IMR-90 (cell line): ENCODE data around the gene INO80B. TPM values are rescaled to one million over a fixed set of nuclear protein-coding genes. Genes with fewer than 3 reads are reported as not detected.
A peak's percentile ranks its signal among the peaks of the same experiment; 100 is the strongest.

ENCODE experiments used
- ATAC-seq: fragments of 200-7000 bp; cut with Tn5 transposase; 2 replicates; pipeline ENCODE4 v1.9.1; 2020; ENCODE audit warnings: low read depth, mild to moderate bottlenecking, moderate library complexity
- BruUV-seq: library from RNA; stranded (reverse); fragments of 400-500 nt; replicated peaks from 2 replicates; lab custom pipeline; 2021; lab: Mats Ljungman, UMichigan
- CTCF ChIA-PET: fragments of 300-600 bp; formaldehyde crosslinking; extraction: SDS; loops from one replicate; lab custom pipeline; 2021; ENCODE audit warnings: antibody characterized with exemption; lab: Yijun Ruan, JAX
- POLR2A ChIA-PET: fragments of 300-600 bp; sonication (Branson Sonifier 250); formaldehyde crosslinking; loops from one replicate; lab custom pipeline; 2022; ENCODE audit warnings: antibody characterized with exemption; ENCODE audit not compliant: unreplicated experiment; lab: Charles Lee
- DNase-seq: peaks from one replicate; pipeline ENCODE4 v3.0.0; 2013
- H2AFZ ChIP-seq: replicated peaks from 2 replicates; pipeline ENCODE3; 2013; ENCODE audit warnings: low read length, mild to moderate bottlenecking; ENCODE audit not compliant: poor library complexity
- H2AK5ac ChIP-seq: 2 replicates; pipeline ENCODE4 v1.6.1; 2013; ENCODE audit warnings: low read depth, low read length, inconsistent platforms
- H2AK9ac ChIP-seq: replicated peaks from 2 replicates; pipeline ENCODE3; 2013; ENCODE audit warnings: mild to moderate bottlenecking, low read depth, low read length, moderate library complexity; ENCODE audit not compliant: poor library complexity
- H2BK120ac ChIP-seq: 2 replicates; pipeline ENCODE4 v1.6.1; 2013; ENCODE audit warnings: low read depth, low read length, inconsistent platforms
- H2BK15ac ChIP-seq: 3 replicates; pipeline ENCODE4 v1.6.1; 2013; ENCODE audit warnings: low read depth, low read length, inconsistent platforms
- H2BK20ac ChIP-seq: 2 replicates; pipeline ENCODE4 v1.6.1; 2013; ENCODE audit warnings: low read depth, mild to moderate bottlenecking, inconsistent platforms, low read length, moderate library complexity
- H2BK5ac ChIP-seq: 2 replicates; pipeline ENCODE4 v1.6.1; 2013; ENCODE audit warnings: mild to moderate bottlenecking, low read depth, low read length, inconsistent platforms; ENCODE audit not compliant: poor library complexity, severe bottlenecking
- H3K14ac ChIP-seq: replicated peaks from 2 replicates; pipeline ENCODE4 v1.6.1; 2013; ENCODE audit warnings: low read depth, low read length, inconsistent platforms
- H3K18ac ChIP-seq: 2 replicates; pipeline ENCODE4 v1.6.1; 2013; ENCODE audit warnings: low read depth, low read length, control low read depth
- H3K23ac ChIP-seq: 2 replicates; pipeline ENCODE4 v1.6.1; 2013; ENCODE audit warnings: low read depth, low read length, inconsistent platforms
- H3K27ac ChIP-seq: 2 replicates; pipeline ENCODE4 v1.5.1; 2013; ENCODE audit warnings: mild to moderate bottlenecking, control low read depth, low read length; ENCODE audit not compliant: insufficient read depth
- H3K27me3 ChIP-seq: 2 replicates; pipeline ENCODE4 v1.6.1; 2013; ENCODE audit warnings: low read length; ENCODE audit not compliant: control insufficient read depth, insufficient read depth
- H3K36me3 ChIP-seq: 2 replicates; pipeline ENCODE4 v1.6.1; 2013; ENCODE audit warnings: low read length, mixed read lengths; ENCODE audit not compliant: control insufficient read depth, insufficient read depth
- H3K4ac ChIP-seq: 2 replicates; pipeline ENCODE4 v1.6.1; 2013; ENCODE audit warnings: low read depth, low read length, inconsistent platforms
- H3K4me1 ChIP-seq: 2 replicates; pipeline ENCODE4 v1.6.1; 2013; ENCODE audit warnings: low read length, mixed read lengths; ENCODE audit not compliant: control insufficient read depth, insufficient read depth
- H3K4me2 ChIP-seq: 2 replicates; pipeline ENCODE4 v1.6.1; 2013; ENCODE audit warnings: low read depth, mild to moderate bottlenecking, control low read depth, low read length, moderate library complexity
- H3K4me3 ChIP-seq: 2 replicates; pipeline ENCODE4 v1.5.1; 2013; ENCODE audit warnings: low read depth, mild to moderate bottlenecking, control low read depth, low read length, moderate library complexity; ENCODE audit not compliant: insufficient read depth
- H3K56ac ChIP-seq: 2 replicates; pipeline ENCODE4 v1.6.1; 2013; ENCODE audit warnings: low read length, inconsistent platforms; ENCODE audit not compliant: insufficient read depth; ENCODE audit errors: extremely low read depth
- H3K79me1 ChIP-seq, 2 experiments: 2 replicates each; pipeline ENCODE4 v1.6.1; 2013; ENCODE audit warnings: low read length in 2 of 2, inconsistent platforms in 1 of 2, low read depth in 1 of 2
- H3K9ac ChIP-seq: 2 replicates; pipeline ENCODE4 v1.6.1; 2013; ENCODE audit warnings: low read depth, low read length, control low read depth
- H3K9me1 ChIP-seq: 2 replicates; pipeline ENCODE4 v1.6.1; 2013; ENCODE audit warnings: low read length, inconsistent platforms; ENCODE audit not compliant: insufficient read depth
- H3K9me3 ChIP-seq: 2 replicates; pipeline ENCODE4 v1.6.1; 2013; ENCODE audit warnings: low read length; ENCODE audit not compliant: control insufficient read depth, insufficient read depth
- H4K20me1 ChIP-seq: 2 replicates; pipeline ENCODE4 v1.6.1; 2013; ENCODE audit warnings: low read length, inconsistent platforms; ENCODE audit not compliant: insufficient read depth
- H4K5ac ChIP-seq: 2 replicates; pipeline ENCODE4 v1.6.1; 2013; ENCODE audit warnings: mild to moderate bottlenecking, low read depth, low read length, control low read depth
- H4K8ac ChIP-seq, 2 experiments: 2 replicates each; pipeline ENCODE4 v1.6.1; 2013; ENCODE audit warnings: low read depth in 2 of 2, low read length in 2 of 2, control low read depth in 1 of 2, inconsistent platforms in 1 of 2
- H4K91ac ChIP-seq: 2 replicates; pipeline ENCODE4 v1.6.1; 2013; ENCODE audit warnings: low read depth, low read length, inconsistent platforms; ENCODE audit not compliant: insufficient read depth
- BHLHE40 ChIP-seq: fragments of 150-350 bp; IDR thresholded peaks from 2 replicates; pipeline ENCODE4 v1.6.1; 2016; ENCODE audit warnings: mild to moderate bottlenecking, low read depth, low read length
- CEBPB ChIP-seq: IDR thresholded peaks from 2 replicates; pipeline ENCODE4 v1.6.1; 2012; ENCODE audit warnings: low read depth, low read length, improper control_type of control experiment
- CTCF ChIP-seq: conservative IDR thresholded peaks from 2 replicates; pipeline ENCODE4 v1.5.1; 2012; ENCODE audit warnings: mild to moderate bottlenecking, low read depth, low read length, improper control_type of control experiment
- FOS ChIP-seq: fragments of 150-350 bp; IDR thresholded peaks from 2 replicates; pipeline ENCODE4 v1.6.1; 2016; ENCODE audit warnings: low read depth, low read length
- MAFK ChIP-seq: IDR thresholded peaks from 2 replicates; pipeline ENCODE4 v1.6.1; 2012; ENCODE audit warnings: low read depth, low read length, improper control_type of control experiment
- MAZ ChIP-seq: IDR thresholded peaks from 2 replicates; pipeline ENCODE4 v1.6.1; 2012; ENCODE audit warnings: low read depth, mild to moderate bottlenecking, low read length, improper control_type of control experiment, moderate library complexity, borderline replicate concordance
- NFE2L2 ChIP-seq: fragments of 150-350 bp; IDR thresholded peaks from 2 replicates; pipeline ENCODE4 v1.6.1; 2016; ENCODE audit warnings: low read depth, mild to moderate bottlenecking, low read length
- RAD21 ChIP-seq: IDR thresholded peaks from 2 replicates; pipeline ENCODE4 v1.6.1; 2012; ENCODE audit warnings: low read length, improper control_type of control experiment
- RCOR1 ChIP-seq: IDR thresholded peaks from 2 replicates; pipeline ENCODE4 v1.6.1; 2012; ENCODE audit warnings: mild to moderate bottlenecking, low read length, improper control_type of control experiment; ENCODE audit not compliant: insufficient replicate concordance
- RFX5 ChIP-seq: IDR thresholded peaks from 2 replicates; pipeline ENCODE4 v1.8.0; 2012; ENCODE audit warnings: low read depth, mild to moderate bottlenecking, low read length, moderate library complexity
- SMC3 ChIP-seq: fragments of 150-350 bp; IDR thresholded peaks from 2 replicates; pipeline ENCODE4 v1.6.1; 2016; ENCODE audit warnings: low read depth, mild to moderate bottlenecking, antibody characterized with exemption, low read length, moderate library complexity
- USF2 ChIP-seq: fragments of 150-350 bp; IDR thresholded peaks from 2 replicates; pipeline ENCODE4 v1.6.1; 2017; ENCODE audit warnings: mild to moderate bottlenecking, antibody characterized with exemption, low read length, low read depth
- WGBS, 2 experiments: methylation state at CpG; one replicate each; pipeline versions ENCODE4 v1.1.5 to v1.1.7; 2013; ENCODE audit warnings: missing lambda C conversion rate in 2 of 2; ENCODE audit not compliant: insufficient read length in 1 of 2; ENCODE audit errors: extremely low coverage in 2 of 2; 5-methylcytosine and 5-hydroxymethylcytosine counted together
- dilution Hi-C: fragments of 300-500 bp; cut with HindIII; formaldehyde crosslinking; loops from one replicate; pipeline ENCODE4 v1.14.3; 2018; ENCODE audit warnings: low sequenced_read_pairs; ENCODE audit not compliant: unreplicated experiment
- in situ Hi-C: fragments of 300-500 bp; cut with MboI; formaldehyde crosslinking; loops from 3 replicates; pipeline ENCODE4 v1.14.3; 2019; ENCODE audit warnings: low sequenced_read_pairs, inconsistent platforms, mixed read lengths
- intact Hi-C: fragments of 100-400 bp; cut with micrococcal nuclease; formaldehyde crosslinking; loops from 2 replicates; pipeline ENCODE4 v1.10.0; 2022
- polyA plus RNA-seq, 3 experiments: library from polyadenylated mRNA; depleted of rRNA; stranded (reverse); fragments of >200 nt; gene quantifications; 2 replicates each; pipeline ENCODE4 v1.2.3, GENCODE V29; 2012; ENCODE audit warnings: low replicate concordance in 1 of 3
- total RNA-seq: library from RNA; depleted of rRNA; stranded (reverse); fragments of >200 nt; gene quantifications from 2 replicates; pipeline ENCODE4 v1.2.3, GENCODE V29; 2012

The INO80B gene
- total and polyA plus RNA-seq, 2 of the 4 experiments (the other 2 are of a cell fraction), result 4.5 to 10.5 TPM

GRCh38 chr2:74491648-74492544, 37.0 kb downstream of the INO80B start:
- ATAC-seq, result no peak
- in situ Hi-C loops, result loop anchor here (25.0 kb wide), 1 partner anchor 370 kb away; no protein-coding TSS in a partner anchor
- BruUV-seq, result no TSS peak
- Histone ChIP-seq H3K27ac (no peak overlapping the region), H3K23ac (no peak overlapping the region), H3K56ac (no peak overlapping the region), H3K4me2 (no peak overlapping the region), H2BK15ac (no peak overlapping the region), H2BK20ac (no peak overlapping the region), H2BK5ac (no peak overlapping the region), H3K9ac (no peak overlapping the region), H3K4me1 (peaks cover 5% of the 10 kb centered on the region; the same call in 1 of the 2 replicates), H2AK5ac (no peak overlapping the region), H3K79me1 (peaks cover 13 to 25% of the 10 kb centered on the region in 2 experiments), H3K18ac (no peak overlapping the region), H3K14ac (no peak overlapping the region), H3K4me3 (no peak overlapping the region), H2AK9ac (peak overlapping the region; percentile 48), H4K8ac (no peak overlapping the region), H3K4ac (no peak overlapping the region), H4K5ac (no peak overlapping the region), H4K91ac (no peak overlapping the region), H2AFZ (no peak overlapping the region), H3K27me3 (no peaks in the 10 kb centered on the region), H4K20me1 (no peaks in the 10 kb centered on the region; the same call in 1 of the 2 replicates), H2BK120ac (no peak overlapping the region), H3K9me3 (no peaks in the 10 kb centered on the region), H3K36me3 (peaks cover 45% of the 10 kb centered on the region), H3K9me1 (peaks cover 8% of the 10 kb centered on the region; the same call in 1 of the 2 replicates)
- POLR2A ChIA-PET, result no interaction called here
- no peak for DNase-seq
- TF ChIP-seq CTCF, result no peak
- no peak for TF ChIP-seq MAFK
- TF ChIP-seq BHLHE40, result no peak
- no peak for TF ChIP-seq FOS
- no peak for TF ChIP-seq CEBPB
- TF ChIP-seq NFE2L2, result no peak
- no peak for TF ChIP-seq RFX5
- no peak for TF ChIP-seq SMC3
- TF ChIP-seq USF2, result no peak
- no peak for TF ChIP-seq RCOR1
- no peak for TF ChIP-seq MAZ
- no peak for TF ChIP-seq RAD21
- dilution Hi-C loops, result no loop called here
- intact Hi-C loops, result no loop called here
- CTCF ChIA-PET, result no interaction called here
- WGBS, 2 experiments, result 96% methylated on average over 9 of the region's 12 CpGs; no CpG with 5 or more reads in 1 of the 2 experiments
